Midbrain (tissue), 1 donor: ENCODE data around the gene MEGF6.

Source experiments
- DNase-seq: peaks from one replicate; lab custom pipeline; 2025; lab: John Stamatoyannopoulos, UW

The MEGF6 gene

DNA sequence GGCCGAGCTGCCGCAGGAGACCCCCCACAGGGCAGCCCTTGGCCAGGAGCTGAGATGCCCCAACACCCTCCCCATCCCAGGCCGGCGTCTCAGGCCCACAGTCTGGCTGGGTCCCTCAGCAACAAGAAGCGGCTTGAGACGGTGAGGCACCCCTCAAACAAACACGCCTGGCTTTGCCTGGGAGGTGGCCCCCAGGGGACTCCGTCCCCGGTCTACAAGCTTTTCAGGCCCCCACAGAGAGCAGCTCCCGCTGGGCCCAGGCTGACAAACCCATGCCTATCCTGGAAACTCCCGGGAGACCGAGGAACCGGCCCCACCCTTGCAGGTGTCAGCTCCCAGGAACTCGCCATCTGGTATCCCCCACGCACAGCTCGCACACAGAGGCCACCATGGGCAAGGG, 89.9 kb downstream of the MEGF6 start:
- no peak for DNase-seq

DNA sequence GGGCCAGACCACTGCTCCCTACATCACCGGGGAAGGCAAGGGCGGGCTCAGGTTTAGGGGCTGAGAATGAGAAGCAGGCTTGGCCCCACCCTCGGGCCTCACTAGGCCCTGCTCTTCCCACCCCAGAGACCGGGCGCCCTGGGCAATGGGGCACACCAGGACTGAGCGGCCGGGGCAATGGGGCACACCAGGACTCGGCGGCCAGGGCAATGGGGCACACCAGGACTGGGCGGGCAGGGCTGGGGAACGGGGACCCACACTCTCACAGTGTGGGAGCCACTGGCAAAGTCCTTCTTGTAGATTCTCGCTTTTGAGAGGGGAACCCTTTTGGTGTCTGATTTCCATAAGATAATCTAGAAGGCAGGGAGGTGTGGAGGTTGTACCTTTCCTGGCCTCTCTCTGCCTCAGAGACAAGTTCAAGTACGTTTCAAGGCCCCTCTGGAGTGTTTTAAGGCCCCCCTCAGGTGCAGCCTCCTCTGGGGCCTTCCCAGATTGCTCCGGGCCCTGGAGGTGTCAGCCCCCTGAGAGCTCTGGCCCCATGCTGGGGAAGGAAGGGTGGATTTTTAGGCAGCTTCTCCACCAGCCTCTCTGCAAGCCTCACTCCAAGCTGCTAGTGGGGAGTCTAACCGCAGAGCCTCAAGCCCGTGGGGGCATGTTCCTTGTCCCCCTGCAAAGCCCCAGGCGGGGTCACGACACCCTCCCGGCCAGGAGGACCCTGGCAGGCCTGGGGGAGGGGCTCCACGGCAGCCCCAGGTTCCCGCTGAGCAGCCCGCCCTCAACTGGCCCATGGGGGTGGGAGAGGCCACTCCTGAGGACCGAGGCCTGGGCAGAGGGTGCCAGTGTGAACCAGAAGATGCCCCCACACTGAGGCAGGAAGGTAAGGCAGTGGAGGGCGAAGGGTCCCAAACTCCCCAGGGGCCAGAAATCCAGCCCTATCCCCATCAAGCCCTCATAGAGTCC, 90.6 kb downstream of the MEGF6 start:
- no peak for DNase-seq

DNA sequence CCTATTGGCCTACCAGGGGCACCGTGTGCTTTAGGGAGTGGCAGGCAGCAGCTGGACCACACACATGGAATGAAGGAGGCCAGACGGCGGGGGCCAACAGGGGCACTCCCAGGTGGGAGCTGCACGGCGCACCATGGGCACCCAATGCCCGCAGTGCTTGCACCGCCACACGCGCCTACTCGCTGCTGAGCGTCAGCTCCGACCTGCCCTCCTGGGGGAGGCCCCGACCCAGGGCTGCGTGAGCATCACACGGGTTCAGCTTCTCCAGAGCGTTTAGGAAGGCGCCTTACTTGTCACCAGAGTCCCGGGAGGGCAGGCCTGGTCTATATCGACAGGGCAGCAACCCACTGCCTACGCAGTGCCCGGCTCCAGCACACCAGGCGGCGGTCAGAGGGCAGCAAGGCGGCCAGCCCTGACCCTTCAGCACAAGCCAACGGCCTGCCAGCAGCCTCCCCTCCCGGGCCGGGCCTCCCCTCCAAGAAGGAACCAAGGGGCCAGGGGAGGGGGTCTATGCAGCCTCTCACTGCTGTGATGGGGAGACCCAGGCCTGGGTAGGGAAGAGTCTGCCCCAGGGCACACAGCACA, 91.9 kb downstream of the MEGF6 start:
- DNase-seq, result no peak

DNA sequence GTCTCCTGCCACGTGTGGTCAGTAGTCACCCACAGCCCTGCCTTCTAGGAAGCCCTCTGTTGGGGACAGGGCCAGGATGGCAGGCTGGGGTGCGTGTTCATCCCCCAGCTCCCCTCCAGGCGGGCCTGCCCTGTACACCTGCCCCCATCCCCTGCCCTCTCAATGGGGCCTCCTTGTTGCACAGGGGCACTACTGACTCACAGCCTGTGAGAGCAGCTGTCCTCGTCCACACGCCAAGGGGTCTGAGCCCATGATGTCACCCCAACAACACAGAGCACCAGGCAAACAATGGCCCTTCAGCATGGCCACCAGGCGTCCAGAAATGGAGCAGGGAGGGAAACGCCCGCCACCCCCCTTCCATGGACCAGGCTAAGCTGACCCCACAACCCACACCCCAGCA, 92.6 kb downstream of the MEGF6 start:
- DNase-seq, result no peak

DNA sequence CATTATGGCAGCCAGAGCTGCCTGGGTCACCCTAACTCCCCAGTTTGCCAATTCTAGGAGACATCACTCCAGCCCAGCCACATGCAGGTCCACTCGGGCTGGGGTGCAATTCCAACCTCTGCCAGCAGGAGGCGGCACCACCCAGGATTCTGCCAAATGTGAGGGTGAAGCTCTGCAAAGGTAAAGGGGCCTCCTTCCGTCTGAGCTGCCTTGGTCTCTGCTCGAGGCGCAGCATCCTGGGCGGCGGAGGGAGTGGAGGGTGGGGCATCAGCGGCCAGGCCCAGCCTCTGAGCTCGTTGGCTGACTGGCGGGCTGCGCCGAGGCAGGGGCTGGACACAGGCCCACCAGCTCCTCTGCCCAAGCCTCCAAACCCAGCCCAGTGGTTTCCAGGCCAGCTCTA, 93.1 kb downstream of the MEGF6 start:
- DNase-seq, result no peak

DNA sequence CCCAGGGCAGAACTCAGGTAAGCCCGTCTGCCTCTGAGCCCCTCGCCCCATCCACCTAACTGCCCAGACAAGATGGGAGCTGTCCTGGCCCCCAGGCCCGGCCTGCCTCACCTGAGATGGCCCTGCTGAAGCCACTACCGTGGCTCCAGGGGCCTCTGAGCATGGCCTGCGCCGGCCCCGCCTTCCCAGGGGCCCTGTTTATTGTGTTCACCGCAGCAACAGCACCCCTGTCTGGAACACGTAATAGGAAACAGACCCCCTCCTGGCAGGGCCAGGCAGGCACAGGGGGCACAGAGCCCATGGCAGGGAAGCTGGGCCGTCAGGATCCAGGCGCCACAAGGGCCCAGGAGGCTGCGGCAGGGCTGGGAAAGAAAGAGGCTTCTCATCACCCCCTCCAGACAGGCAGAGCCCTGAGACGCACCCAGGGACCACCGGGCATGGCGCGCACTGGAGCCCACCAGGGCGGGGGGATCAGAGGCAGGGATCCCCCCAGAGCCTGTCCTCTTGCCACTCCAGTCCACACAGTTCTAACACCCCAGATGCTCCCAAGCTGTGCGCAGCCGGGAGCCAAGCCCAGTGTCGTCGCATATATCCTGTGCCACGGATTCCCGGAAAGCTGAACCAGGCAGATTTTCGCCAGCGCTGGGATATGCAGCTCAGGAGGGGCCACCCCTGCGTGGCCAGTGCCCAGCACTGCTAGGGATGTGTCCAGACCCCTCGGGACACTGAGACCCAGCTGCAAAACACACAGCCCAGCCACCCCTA, 94.2 kb downstream of the MEGF6 start:
- no peak for DNase-seq

DNA sequence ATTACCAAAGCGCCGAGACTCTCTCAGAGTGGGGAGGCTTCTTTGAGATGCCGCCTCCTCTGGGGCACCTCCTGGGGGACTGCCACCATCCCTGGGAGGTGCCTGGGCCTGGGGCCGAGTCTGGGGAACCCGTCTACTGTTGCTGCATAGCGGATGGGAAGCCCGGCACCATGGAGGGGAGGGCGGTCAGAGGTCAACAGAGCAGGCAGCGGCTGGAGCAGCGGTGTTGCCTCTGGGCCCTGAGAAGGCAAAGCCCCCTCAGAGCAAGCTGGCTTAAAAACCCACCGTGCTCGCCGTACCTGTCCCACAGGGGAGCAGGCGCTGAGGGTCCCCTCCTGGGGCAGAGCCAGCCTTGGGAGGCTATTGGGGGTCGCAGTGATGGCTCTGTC, 94.8 kb downstream of the MEGF6 start:
- DNase-seq, result no peak

DNA sequence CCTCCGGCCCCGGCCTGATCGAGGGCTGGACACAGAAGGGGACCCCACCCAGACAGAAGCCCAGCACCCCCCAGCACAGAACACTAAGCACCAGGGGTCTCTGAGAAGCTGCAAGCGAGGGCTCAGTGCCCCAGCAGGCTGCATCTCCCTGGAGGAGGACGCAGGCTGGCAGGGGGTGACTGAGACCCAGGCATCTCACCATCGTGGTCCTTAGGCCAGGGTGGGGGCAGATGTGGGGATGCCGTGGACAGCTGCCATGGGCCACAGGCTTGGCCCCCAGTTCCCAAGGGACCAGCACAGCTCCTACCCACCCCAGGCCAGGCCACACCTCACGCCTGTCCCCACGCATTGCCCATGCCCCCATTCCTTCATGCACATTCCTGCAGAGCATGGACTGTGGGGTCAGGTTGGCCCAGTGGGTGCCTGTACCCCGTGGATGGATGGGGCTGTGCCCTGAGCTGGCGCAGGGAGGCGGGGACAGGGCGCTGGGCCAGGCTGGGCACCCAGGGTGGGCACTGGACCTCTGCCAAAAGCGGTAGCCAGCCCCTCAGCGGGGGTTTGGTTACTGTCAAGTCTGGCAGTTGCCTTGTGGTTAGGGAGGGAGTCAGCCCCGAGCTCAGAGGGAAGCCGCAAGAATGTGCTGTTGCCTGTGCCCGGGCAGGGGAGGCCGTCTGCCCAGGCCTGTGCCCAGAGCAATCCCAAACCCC, 95.4 kb downstream of the MEGF6 start:
- no peak for DNase-seq

DNA sequence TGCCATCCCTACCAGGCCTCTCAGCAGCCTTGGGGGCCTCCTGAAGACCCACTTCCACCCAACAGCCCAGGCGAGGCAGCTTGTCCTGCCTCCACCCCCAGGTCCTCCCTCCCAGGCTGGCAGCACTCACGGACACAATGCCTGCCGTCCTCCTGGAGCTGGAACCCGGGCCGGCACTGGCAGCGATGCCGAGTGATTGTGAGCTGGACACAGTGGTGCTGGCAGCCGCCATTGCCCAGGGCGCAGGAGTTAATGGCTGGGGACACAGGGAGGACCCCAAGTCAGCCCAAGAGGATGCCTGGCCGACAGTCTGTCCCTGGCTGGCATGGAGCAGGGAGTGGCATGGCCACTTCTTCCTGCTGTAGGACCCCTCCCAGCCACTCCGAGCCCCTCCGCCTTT, 96.0 kb downstream of the MEGF6 start:
- no peak for DNase-seq

DNA sequence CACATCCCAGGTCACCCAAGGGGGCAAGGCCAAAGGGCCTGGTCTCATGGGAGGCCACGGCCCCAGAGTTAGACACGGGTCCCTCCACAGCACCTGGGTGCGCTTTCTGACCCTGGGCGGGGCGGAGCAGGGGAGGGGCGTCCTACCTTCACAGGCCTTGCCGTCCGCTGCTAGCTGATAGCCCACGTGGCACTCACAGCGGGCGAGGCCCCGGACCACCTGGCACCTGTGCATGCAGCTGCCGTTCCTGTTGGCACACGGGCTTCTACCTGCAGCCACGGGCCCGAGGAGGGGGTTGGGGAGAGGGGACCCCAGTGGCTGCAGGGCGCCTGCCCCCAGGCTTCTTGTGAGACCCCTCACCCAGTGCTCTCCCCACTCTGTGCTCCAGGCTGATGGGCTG, 96.9 kb downstream of the MEGF6 start:
- no peak for DNase-seq

DNA sequence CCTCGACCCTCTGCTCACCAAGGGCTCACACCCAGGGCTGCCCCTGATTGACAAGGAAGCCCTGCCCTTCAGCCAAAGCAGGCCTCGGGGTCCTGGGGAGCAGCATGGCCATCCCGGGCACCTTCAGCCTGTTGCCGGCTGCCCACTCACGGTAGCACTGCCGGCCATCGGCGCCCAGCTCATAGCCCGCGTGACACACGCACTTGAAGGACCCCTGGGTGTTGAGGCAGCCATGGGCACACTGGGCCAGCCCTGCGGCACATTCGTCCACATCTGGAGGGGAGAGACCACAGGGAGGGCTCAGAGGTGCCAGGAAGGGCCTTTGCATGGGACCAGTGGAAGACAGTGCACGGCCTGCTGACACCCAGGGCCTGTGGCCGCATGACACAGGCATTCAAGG, 99.5 kb downstream of the MEGF6 start:
- DNase-seq, result no peak

DNA sequence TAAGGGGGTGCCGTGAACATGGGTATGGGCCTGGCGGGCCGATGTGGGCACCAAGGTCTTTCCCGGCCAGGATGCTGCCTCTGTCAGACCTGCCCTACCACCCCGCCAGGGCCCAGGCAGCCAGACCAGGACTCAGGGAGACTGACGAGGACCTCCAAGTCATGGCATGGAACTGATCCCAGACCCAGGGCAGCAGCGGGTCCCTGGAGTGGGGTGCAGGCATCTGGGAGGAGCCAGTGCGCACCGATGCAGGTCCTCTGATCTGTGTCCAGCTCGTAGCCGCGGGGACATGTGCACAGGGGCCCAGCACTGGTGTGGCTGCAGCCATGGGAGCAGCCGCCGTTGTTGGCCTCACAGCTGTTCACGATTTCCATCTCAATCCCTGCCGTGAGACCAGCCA, 100.0 kb downstream of the MEGF6 start:
- no peak for DNase-seq

DNA sequence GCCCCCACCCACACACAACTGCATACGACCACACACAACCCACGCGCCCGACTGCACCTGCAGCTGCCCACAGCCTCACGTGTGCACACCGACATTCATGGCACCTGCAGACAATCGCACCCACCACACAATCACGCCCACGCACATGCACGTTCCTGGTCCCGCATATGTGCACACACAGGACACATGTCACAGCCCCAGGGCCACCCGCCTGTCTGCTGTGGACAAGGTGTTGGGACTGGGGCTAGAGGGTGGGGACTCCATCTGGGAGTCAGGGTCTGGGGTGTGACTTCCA, 100.4 kb downstream of the MEGF6 start:
- no peak for DNase-seq

DNA sequence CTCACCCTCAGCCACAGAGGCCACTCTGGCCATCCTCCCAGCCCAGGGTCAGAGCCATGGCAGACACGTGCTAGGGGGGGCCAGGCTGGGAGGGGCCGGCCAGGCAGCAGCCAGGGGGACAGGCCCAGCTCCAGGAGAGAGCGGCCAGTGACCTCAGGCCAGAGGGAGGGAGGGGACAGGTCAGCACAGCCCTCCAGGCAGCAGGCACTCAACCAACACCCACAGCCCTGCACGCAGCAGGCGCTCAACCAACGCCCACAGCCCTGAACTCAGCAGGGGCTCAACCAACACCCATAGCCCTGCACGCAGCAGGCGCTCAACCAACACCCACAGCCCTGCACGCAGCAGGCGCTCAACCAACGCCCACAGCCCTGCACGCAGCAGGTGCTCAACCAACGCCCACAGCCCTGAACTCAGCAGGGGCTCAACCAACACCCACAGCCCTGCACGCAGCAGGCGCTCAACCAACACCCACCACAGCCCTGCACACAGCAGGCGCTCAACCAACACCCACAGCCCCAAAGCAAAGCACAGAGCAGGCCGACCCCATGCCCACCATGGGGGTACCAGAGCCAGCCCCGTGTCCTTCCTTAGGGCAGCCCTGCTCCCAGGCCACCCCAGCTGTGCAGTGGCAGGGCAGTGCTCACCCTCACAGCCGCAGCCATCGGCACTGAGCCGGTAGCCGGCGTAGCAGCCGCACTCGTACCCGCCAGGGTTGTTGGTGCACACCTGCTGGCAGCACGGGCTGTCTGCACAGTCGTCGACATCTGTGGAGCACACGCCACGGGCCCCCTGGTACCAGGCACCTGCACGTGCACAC, 101.0 kb downstream of the MEGF6 start:
- DNase-seq, result peak; percentile 3

DNA sequence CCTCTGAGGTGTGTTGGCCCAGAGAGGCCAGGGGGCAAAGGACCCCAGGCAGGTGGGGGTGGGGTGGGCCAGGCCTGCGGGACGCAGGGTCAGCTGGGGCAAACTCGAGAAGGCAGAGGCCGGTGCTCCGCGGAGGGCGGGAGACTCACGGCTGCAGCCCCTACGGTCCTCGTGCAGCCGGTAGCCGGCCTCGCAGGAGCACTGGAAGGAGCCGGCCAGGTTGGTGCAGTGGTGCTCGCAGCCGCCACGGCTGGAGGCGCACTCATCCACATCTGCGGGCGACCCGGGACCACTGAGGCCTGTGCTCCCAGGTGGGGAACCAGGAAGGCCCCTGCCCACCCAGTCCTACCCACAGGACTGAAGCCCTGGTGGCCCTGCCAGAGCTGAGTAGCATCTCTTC, 101.6 kb downstream of the MEGF6 start:
- DNase-seq, result no peak

DNA sequence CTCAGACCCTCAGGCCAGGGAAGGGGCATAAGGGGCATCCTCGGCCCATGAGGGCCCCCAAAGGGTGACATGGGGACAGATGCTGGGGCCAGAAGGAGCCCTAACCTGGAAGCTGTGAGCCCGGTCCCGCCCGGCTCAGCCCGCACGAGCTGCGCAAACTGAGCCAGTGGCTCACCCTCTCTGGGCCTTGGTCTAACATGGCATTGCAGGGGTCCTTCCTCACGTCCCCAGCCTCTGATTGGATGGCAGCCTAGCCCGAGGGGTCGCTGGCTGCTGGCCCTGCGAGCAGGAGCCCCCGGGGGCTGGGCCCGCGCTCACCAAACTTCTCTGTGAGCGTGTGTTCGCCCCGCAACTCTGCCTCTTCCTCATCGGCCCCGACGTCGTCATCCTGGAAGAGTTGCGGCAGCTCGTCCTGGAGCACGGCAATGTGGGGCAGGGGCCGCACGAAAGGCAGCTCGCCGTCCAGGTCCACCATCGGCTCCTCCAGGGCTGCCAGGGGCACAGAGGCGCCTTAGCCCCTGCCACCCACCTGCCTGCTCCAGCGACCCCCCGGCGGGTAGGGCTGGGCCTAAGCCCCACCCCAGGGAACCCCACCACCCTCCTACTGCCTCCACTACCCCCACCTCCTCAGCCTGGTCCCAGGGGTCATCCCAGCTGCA, 102.4 kb downstream of the MEGF6 start:
- no peak for DNase-seq

DNA sequence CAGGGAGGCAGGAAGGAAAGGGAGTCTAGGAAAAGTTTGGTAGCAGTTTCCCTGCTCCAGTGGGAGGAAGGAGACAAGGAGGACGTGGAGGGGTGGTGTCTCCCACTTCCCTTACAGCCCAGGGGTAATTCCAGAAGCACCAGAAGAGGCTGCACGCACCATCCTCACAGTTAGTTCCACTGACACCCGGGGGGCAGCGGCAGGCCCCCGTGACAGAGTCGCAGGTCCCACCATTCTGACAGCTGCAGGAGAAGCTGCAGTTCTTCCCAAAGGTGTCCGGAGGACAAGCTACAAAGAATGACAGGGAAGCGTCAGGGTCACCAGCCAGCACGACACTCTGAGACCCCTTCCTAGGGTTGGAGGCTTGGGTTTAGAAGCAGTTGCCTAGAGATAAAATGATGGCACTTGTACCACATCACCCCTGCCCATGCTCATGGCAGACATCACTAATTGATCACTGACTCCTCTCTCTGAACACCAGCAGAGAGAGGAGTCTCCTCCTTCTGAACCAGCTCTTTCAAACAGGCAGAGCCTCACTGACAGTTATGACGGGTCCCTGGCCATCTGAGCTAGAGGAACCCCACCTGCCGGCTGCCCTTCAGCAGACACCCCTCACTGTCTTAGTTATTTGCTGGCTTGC, 103.6 kb downstream of the MEGF6 start:
- DNase-seq, result no peak

DNA sequence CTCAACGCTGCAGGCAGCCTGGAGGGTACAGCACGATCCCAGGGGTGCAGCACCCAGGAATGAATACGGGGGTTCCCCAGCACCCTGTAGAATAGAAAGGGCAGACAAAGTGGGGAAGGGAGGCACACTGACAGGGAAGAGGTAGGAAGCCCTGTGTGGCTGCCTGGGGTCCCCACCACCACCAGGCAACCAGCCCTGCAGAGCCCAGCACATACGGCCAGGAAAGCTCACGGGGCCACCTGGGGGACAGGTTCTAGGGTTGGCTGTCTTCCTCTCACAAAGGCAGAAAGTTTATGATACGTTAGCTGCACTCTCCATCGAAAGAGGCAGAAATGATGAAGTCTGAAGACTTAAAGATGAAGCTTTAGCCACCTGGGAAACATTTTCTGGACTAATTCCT, 104.4 kb downstream of the MEGF6 start:
- no peak for DNase-seq

DNA sequence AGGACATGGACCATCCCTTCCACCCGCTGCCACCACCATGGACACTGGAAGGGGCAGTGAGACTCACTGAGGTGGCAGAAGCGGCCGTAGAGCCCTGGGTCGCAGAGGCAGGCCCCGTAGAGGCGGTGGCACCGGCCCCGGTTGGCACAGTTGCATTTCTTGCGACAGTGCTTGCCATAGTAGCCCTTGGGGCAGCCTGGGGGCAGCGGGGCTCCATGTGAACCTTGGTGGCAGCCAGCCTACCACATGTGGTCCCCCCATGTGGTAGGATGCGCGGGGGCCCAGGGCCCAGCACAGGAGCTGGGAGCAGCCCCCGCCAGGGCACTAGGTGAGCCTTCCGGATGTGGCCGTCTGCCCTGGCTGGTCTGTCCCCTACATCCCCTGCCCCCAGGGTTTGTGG, 105.3 kb downstream of the MEGF6 start:
- no peak for DNase-seq

DNA sequence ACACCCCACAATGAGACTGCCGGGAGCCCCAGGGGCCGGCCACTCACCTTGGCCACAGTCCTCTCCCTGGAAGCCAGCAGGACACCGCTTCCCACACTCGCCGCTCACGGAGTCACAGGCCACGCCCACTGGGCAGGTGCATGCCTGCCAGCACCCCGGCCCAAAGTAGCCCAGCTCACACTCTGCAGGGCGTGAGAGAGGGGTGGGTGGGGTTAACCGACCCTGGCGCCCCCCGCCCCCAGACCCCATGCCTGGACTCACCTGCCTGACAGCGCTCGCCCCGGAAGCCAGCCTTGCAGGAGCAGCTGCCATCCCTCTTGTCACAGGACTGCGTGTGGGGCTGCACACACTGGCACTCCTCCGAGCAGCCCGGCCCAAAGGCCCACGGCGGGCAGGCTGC, 106.1 kb downstream of the MEGF6 start:
- DNase-seq, result no peak

DNA sequence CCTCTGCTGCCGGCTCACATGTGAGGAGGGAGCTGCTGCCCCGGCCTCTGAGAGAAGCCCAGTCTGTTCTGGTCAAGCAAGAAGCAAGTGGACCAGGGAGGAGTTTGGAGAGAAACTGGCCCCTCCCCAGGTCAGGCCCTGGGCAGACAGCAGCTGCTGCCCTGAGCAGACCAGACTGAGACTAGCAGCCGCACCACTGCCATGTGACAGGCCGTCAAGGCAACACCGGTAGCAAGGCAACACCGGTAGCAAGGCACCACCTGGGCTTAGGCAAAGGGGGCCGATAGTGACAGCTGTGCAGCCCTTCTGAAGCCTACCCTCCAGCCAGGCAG, 106.5 kb downstream of the MEGF6 start:
- peak; percentile 46 for DNase-seq
